NCI-H2171 treated with DMSO at 0.1 percent for 48 hours (cell line): ENCODE results near the gene MAP3K5.

Source experiments
- DNase-seq: peaks from one replicate; lab custom pipeline; 2025; lab: John Stamatoyannopoulos, UW

MAP3K5 gene

GRCh38 chr6:136749359-136749997, 42.8 kb downstream of the MAP3K5 start:
- DNase-seq = no peak

DNA sequence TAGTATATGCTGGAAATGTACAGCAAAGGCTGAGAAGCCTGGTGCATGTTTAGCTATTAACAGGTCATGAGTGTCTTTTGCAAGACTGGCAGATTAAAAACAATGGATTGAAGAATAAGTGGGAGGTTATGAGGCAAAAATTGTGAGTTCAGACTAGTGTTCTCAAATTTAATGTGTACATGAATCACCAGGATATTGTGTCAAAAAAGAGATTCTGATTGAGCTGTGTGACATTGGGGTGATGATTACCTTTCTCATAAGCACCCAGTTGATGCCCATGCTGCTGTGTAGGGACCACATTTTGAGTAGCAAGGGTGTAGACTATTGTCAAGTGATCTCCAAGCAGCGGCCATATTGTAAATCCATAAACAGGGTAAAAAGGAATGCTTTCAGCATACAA, 44.8 kb downstream of the MAP3K5 start:
- no peak for DNase-seq

GRCh38 chr6:136745300-136745699, 47.0 kb downstream of the MAP3K5 start:
- no peak for DNase-seq

DNA sequence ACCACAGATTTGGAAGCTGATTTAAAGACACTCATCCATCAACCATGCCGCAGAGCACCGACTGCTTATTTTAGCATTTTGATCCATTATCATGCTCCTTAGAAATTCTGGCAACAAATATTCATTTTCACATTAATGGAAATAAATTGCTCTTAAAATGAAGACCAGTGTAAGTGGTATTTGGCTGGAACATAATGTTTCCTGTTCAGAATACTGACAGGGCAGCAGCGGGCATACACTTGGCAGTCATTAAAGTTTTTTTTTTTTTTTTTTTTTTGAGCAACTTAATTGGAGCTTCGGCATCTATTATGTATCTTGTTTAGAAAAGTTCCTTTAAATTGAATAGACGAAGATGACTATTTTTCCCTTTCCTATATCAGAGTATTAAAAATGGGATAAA, 47.4 kb downstream of the MAP3K5 start:
- DNase-seq = no peak

- DNase-seq = no peak
Observed at GRCh38 chr6:136742125-136742524, 50.2 kb downstream of the MAP3K5 start.

GRCh38 chr6:136740050-136740974, 52.0 kb downstream of the MAP3K5 start:
- DNase-seq = no peak

DNA sequence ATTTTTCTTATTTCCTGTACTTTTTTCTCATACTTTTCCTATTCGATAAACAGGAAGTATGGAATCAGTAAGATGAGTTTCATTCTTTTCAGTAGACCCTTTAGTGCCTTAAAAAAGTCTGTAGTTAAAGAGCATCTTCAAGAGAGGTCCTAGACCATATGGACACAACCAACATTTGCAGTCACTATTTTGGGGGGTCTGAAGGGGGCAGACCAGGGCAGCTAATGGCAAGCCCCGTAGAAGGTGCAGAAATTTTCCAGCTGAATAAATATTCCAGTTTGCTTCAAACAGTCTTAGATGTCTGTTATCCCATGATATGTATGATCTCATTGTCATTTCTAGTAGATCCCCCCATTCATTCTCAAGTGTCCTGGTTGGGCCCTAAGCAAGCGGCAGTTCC, 52.8 kb downstream of the MAP3K5 start:
- no peak for DNase-seq

DNA sequence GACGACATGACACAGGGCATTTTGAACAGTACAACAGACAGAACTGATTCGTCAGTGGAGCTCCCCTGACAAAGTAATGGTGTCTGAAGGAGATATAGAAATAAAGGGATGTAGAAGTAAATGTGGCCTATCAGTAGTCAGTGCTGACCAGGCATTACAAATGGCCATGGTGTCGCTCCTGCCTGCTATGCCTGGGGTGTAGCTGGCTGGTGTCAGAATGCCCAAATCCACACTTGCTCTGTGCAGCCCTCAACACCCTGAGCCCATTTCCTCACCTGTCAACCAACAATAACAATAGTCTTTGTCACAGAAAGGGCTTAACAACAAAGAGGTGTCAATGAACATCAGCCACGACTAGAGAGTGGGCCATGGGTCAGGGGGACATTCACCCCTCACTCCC, 53.2 kb downstream of the MAP3K5 start:
- no peak for DNase-seq

DNA sequence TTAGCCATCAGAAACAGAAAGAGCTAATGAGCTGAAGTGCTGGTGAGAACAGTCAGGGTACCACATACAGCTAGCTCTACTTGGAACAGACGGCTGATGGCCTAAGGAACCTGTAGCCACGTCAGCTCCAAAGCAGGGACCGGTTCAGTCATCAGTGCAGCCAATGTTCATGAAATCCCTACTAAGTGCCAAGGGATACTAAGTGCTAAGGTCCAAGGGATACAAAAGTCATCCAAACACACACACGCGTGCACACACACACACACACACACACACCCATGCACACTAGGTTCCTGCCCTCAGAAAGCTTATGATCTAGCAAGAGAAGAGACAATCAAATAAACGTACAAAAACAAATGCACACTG, 53.6 kb downstream of the MAP3K5 start:
- DNase-seq = no peak

DNA sequence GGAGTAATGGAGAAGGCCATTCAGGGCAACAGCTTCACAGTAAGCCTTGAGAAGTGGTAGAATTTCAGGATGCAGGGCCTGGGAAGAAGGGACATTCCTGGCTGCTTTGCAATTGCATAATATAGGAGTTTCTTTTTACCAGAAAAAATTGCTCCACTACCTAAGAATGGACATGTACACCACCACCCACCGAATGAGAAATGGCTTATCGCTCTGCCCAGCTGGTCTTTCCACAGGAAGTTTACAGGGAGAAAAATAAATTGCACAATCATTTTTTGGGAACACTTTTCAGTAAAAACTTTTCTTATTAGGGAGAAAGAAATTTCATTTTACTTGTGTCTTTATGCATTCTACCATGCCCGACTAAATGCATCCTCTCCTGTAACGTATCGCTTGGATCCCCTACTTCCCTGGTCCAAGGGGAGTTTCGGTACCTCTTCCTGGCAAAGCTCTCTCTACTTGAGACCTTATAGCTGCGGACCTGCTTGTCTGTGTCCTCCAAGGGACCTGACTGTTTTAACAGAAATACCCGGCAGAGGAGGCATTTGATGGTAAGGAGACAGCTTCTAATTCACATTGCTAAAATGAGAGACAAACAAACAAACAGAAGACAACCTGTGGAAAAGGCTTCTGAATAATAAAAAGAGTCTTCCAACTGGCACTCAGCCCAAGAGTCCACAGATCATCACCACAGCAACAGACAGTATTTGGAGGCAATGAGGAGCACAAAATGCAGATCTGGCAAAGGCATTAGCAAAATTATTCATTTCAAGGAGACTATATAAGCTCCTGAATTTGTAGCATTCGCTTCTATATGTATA, 54.2 kb downstream of the MAP3K5 start:
- DNase-seq = no peak

GRCh38 chr6:136737374-136737844, 54.9 kb downstream of the MAP3K5 start:
- no peak for DNase-seq

- no peak for DNase-seq
Observed at GRCh38 chr6:136736281-136736960, 55.9 kb downstream of the MAP3K5 start.

DNA sequence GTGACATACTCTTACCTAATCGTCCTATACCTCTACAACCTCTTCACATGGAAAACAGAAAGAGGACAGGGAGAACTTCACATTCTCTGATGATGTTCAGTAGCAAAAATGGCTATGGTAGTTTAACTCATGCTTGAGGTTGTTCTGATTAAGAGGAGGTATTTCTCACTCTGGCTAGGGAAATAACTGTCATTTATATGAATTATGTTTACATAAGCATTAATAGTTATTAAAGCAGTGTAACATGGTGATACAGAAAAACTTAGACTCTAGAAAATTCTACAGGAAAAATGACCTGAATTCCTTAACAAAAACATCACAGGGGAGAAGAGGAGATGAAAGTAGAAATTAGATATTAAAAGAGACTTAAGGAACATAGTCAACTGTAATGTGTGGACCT, 57.3 kb downstream of the MAP3K5 start:
- DNase-seq = no peak

DNA sequence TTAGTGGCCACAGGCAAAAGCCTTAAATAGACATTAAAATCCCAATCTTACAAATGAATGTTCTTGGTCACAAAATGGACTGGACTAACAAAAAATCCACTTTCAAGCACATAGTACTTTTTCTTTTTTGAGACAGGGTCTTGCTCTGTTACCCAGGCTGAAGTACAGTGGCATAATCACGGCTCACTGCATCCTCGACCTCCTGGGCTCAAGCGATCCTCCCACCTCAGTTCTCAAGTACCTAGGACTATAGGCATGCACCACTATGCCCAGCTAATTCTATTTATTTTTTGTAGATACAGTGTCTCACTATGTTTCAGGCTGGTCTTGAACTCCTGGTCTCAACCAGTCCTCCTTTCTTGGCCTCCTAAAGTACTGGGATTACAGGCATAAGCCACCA, 59.4 kb downstream of the MAP3K5 start:
- no peak for DNase-seq

DNA sequence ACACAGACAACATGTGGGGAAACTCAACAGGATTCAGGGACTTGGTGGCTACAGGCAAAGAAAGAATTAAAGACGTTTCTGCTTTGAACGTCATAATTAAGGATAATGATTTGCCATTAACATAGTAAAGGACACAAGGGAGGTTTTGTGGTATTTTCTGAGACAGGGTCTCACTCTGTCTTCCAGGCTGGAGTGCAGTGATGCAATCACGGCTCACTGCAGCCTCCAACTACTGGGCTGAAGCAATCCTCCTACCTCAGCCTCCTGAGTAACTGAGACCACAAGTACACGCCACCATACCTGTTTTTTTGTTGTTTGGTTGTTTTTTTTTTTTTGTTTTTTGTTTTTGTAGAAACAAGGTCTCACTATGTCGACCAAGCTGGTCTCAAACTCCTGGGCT, 62.4 kb downstream of the MAP3K5 start:
- no peak for DNase-seq

DNA sequence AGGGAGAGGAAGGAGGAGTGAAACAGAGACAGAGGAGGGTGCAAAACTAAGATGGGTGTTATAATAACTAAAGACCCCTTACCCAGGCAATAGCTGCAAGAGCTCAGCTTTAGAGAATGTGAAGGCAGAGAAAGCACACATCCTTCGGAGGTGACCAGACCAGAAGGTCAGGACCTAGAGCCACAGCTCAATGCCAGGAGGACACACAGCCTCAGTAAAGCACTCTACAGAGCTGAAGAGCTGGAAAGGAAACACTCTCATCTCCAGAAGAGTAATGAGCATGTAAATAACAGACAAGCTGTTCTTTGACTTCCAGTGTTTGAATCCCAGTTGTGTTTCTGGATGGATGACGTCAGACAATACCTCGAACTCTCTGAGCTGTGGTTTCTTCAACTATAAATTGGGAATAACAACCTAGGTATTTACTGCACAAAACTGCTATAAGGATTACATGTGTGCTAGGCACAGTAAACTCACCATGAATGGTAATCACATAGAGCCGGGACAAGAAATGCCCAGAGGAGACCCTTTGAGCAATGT, 63.2 kb downstream of the MAP3K5 start:
- no peak for DNase-seq

DNA sequence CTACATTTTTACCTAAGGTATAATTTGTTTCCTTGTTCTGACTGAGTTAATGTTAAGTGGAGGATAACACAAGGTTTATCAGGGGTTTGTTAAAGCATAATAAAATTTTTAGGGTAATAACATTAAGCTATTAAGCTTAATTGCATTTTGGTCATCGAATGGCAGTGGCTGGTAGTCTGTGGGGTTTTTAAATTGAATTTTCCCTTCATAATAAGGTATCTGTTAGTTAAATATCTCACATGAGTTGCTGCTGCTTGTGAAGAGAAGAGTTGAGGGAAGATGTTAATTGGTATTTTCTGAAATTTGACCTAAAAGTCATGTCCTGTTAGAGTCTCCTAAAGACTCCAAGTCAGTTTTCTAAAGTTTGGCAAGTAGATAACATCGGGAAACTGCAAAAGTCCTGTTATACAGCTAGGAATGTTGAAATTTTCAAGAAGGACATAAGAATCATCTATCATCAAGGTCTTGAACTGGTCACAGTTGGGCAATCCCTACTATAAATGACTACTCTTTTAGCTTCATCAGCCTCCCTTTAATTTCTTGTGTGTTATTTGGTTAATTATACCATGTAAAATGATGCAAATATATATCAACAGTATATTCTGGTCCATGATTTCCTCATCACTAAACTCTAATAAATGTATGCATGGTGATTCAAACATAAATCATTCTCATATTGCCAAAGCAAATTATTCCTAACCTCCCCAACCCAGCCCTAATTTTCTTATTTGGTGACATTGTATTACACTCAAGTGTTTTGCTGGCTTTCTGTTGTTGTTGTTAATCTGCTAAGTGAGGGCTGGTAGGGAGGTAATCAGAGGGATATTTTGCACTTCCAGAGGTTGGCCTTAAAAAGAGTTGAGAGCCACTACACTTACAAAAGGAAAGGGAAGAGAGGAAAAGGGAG, 64.0 kb downstream of the MAP3K5 start:
- DNase-seq = no peak

DNA sequence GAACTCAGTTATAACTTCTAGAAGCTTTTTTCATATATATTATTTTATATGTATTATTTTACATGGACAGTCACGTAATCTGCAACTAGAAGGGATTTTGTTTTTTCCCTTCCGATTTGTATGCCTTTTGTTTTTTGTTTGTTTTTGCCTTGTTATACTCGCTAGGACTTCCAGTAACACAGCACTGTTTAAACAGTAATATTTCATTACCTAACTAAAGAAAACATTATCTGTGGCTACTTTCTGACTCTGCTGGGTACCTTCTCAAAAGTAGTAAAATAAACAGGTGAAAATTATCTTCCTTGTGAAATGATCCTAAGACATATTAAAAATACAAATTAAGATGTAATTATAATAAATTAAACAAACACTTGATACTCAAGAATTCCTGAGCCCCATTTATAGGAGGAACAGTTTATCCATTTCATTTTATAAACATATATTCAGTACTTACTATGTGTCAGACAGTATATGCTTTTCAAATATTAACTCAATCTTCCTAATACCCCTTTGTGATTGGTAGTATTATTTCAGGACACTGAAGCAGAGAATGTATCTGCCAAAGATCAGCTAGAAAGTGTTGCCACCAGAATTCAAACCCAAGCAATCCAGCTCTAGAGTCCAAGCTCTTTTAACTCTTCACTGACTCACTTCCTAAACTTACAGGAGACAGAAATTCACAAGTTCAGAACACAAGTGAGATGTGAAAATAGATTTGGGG, 65.3 kb downstream of the MAP3K5 start:
- DNase-seq = no peak

DNA sequence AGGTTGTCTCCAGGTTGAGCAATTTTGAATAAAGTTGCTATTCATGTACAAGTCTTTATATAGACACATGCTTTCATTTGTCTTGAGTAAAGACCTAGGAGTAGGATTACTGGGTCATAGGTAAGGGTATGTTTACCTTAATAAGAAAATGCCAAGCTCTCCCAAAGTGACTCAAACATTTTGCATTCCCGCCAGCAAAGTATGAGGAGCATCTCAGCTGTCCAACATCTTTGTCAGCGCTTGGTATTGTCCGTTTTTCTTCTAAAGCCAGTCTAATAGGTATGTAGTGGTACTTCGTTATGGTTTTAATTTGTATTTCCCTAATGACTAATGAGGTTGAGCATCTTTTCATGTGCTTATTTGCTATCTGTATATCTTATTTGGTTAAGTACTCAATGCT, 67.2 kb downstream of the MAP3K5 start:
- DNase-seq = no peak

- DNase-seq = no peak
Observed at GRCh38 chr6:136723780-136724179, 68.5 kb downstream of the MAP3K5 start.
